Activated CD4-positive, alpha-beta memory T cell treated with anti-CD3 and anti-CD28 coated beads, Interleukin-2, amount 10 ng/mL, durations not matched to agents 7 days and 5 days (primary cell): ENCODE measurements around the gene NCOR2. TPM values are rescaled to one million over a fixed set of nuclear protein-coding genes. Genes with fewer than 3 reads are reported as not detected.

ENCODE experiments used
- CTCF ChIA-PET: fragments of 350-600 bp; sonication (Branson Sonifier 250); formaldehyde crosslinking; loops from one replicate; lab custom pipeline; 2021; ENCODE audit warnings: antibody characterized with exemption, inconsistent platforms; lab: Charles Lee
- POLR2A ChIA-PET: fragments of 350-600 bp; sonication (Branson Sonifier 250); formaldehyde crosslinking; loops from one replicate; lab custom pipeline; 2021; ENCODE audit warnings: antibody characterized with exemption; lab: Charles Lee
- DNase-seq: peaks from one replicate; pipeline ENCODE4 v3.0.0-alpha.2; 2020
- H3K27ac Mint-ChIP-seq: one replicate; pipeline ENCODE4 v1.8.0; 2021; ENCODE audit warnings: mild to moderate bottlenecking, mixed read lengths
- H3K27me3 Mint-ChIP-seq: one replicate; pipeline ENCODE4 v1.8.0; 2021; ENCODE audit warnings: mixed read lengths
- H3K36me3 Mint-ChIP-seq: one replicate; pipeline ENCODE4 v1.8.0; 2021; ENCODE audit warnings: low read depth, mixed read lengths
- H3K4me1 Mint-ChIP-seq: one replicate; pipeline ENCODE4 v1.8.0; 2021; ENCODE audit warnings: mixed read lengths
- H3K4me3 Mint-ChIP-seq: one replicate; pipeline ENCODE4 v1.8.0; 2021; ENCODE audit warnings: mild to moderate bottlenecking, mixed read lengths
- H3K9me3 Mint-ChIP-seq: one replicate; pipeline ENCODE4 v1.8.0; 2021; ENCODE audit warnings: mixed read lengths
- total RNA-seq, 2 experiments: library from RNA; stranded (reverse); gene quantifications; one replicate each; pipeline ENCODE4 v1.2.3, GENCODE V29; 2021

NCOR2 gene
- total RNA-seq, 2 experiments from 2014 or later, result 88.9 to 90.8 TPM

GRCh38 chr12:124578445-124578844 is 11.0 kb upstream of the NCOR2 start:
- Mint-ChIP-seq H3K36me3 (no peaks in the 10 kb centered on the region), H3K4me3 (no peak overlapping the region), H3K27me3 (peaks cover 2% of the 10 kb centered on the region), H3K27ac (no peak overlapping the region), H3K9me3 (peaks cover 7% of the 10 kb centered on the region), H3K4me1 (no peaks in the 10 kb centered on the region)
- DNase-seq, result no peak
- ChIA-PET POLR2A (no interaction called here), CTCF (no interaction called here)

GRCh38 chr12:124577986-124578385 is 10.6 kb upstream of the NCOR2 start:
- peaks cover 2% of the 10 kb centered on the region for H3K27me3 Mint-ChIP-seq
- no peak overlapping the region for H3K4me3 Mint-ChIP-seq
- no peaks in the 10 kb centered on the region for H3K36me3 Mint-ChIP-seq
- H3K4me1 Mint-ChIP-seq, result no peaks in the 10 kb centered on the region
- peaks cover 7% of the 10 kb centered on the region for H3K9me3 Mint-ChIP-seq
- no peak for DNase-seq
- ChIA-PET CTCF (no interaction called here), POLR2A (no interaction called here)
- no peak overlapping the region for H3K27ac Mint-ChIP-seq

GRCh38 chr12:124577374-124577773 is 10.0 kb upstream of the NCOR2 start:
- Mint-ChIP-seq H3K9me3 (peaks cover 7% of the 10 kb centered on the region), H3K36me3 (no peaks in the 10 kb centered on the region), H3K4me3 (no peak overlapping the region), H3K27me3 (peaks cover 2% of the 10 kb centered on the region), H3K4me1 (no peaks in the 10 kb centered on the region), H3K27ac (no peak overlapping the region)
- ChIA-PET CTCF (no interaction called here), POLR2A (no interaction called here)
- no peak for DNase-seq

- no peak overlapping the region for H3K27ac Mint-ChIP-seq
- no peaks in the 10 kb centered on the region for H3K36me3 Mint-ChIP-seq
- H3K4me1 Mint-ChIP-seq, result no peaks in the 10 kb centered on the region
- ChIA-PET POLR2A (no interaction called here), CTCF (no interaction called here)
- H3K27me3 Mint-ChIP-seq, result peaks cover 2% of the 10 kb centered on the region
- no peak overlapping the region for H3K4me3 Mint-ChIP-seq
- peaks cover 7% of the 10 kb centered on the region for H3K9me3 Mint-ChIP-seq
- no peak for DNase-seq
These were observed 8.7 kb upstream of the NCOR2 start for GRCh38 chr12:124576061-124576650.

GRCh38 chr12:124573839-124574786 is 6.7 kb upstream of the NCOR2 start:
- DNase-seq, result no peak
- H3K9me3 Mint-ChIP-seq, result no peaks in the 10 kb centered on the region
- H3K4me1 Mint-ChIP-seq, result no peaks in the 10 kb centered on the region
- H3K36me3 Mint-ChIP-seq, result no peaks in the 10 kb centered on the region
- POLR2A ChIA-PET, result no interaction called here
- CTCF ChIA-PET, result no interaction called here
- no peak overlapping the region for H3K27ac Mint-ChIP-seq
- no peak overlapping the region for H3K4me3 Mint-ChIP-seq
- H3K27me3 Mint-ChIP-seq, result peaks cover 2% of the 10 kb centered on the region

GRCh38 chr12:124571556-124571955 is 4.1 kb upstream of the NCOR2 start:
- Mint-ChIP-seq H3K36me3 (no peaks in the 10 kb centered on the region), H3K27me3 (peaks cover 2% of the 10 kb centered on the region), H3K27ac (no peak overlapping the region), H3K9me3 (no peaks in the 10 kb centered on the region), H3K4me1 (peaks cover 3% of the 10 kb centered on the region), H3K4me3 (no peak overlapping the region)
- ChIA-PET POLR2A (no interaction called here), CTCF (no interaction called here)
- no peak for DNase-seq

GRCh38 chr12:124570810-124571209 is 3.4 kb upstream of the NCOR2 start:
- Mint-ChIP-seq H3K36me3 (no peaks in the 10 kb centered on the region), H3K4me1 (peaks cover 5% of the 10 kb centered on the region), H3K27ac (no peak overlapping the region), H3K4me3 (no peak overlapping the region), H3K27me3 (peaks cover 2% of the 10 kb centered on the region), H3K9me3 (no peaks in the 10 kb centered on the region)
- ChIA-PET POLR2A (interaction anchor here (1.0 kb wide), 1 partner anchor 25 kb away, joined by 3 read pairs; no protein-coding TSS in a partner anchor), CTCF (no interaction called here)
- DNase-seq, result no peak

GRCh38 chr12:124569375-124570148 is 2.1 kb upstream of the NCOR2 start:
- Mint-ChIP-seq H3K36me3 (no peaks in the 10 kb centered on the region), H3K4me1 (peaks cover 10% of the 10 kb centered on the region), H3K9me3 (no peaks in the 10 kb centered on the region), H3K4me3 (no peak overlapping the region), H3K27me3 (peaks cover 2% of the 10 kb centered on the region), H3K27ac (no peak overlapping the region)
- ChIA-PET POLR2A (no interaction called here), CTCF (no interaction called here)
- no peak for DNase-seq

GRCh38 chr12:124568431-124569374 is 1.3 kb upstream of the NCOR2 start:
- no peaks in the 10 kb centered on the region for H3K36me3 Mint-ChIP-seq
- CTCF ChIA-PET, result no interaction called here
- peaks cover 12% of the 10 kb centered on the region for H3K4me1 Mint-ChIP-seq
- POLR2A ChIA-PET, result no interaction called here
- no peaks in the 10 kb centered on the region for H3K9me3 Mint-ChIP-seq
- no peak overlapping the region for H3K4me3 Mint-ChIP-seq
- no peak overlapping the region for H3K27ac Mint-ChIP-seq
- DNase-seq, result no peak
- peaks cover 2% of the 10 kb centered on the region for H3K27me3 Mint-ChIP-seq

GRCh38 chr12:124567673-124568373 is 411 bp upstream of the NCOR2 start:
- Mint-ChIP-seq H3K27me3 (peaks cover 2% of the 10 kb centered on the region), H3K36me3 (no peaks in the 10 kb centered on the region), H3K4me1 (peaks cover 12% of the 10 kb centered on the region), H3K27ac (peak overlapping the region; percentile 7), H3K9me3 (no peaks in the 10 kb centered on the region), H3K4me3 (peak overlapping the region; percentile 74)
- ChIA-PET POLR2A (interaction anchor here (1.9 to 3.2 kb wide), 4 partner anchors 14 to 207 kb away, joined by 4 to 16 read pairs (median 10); no protein-coding TSS in a partner anchor), CTCF (interaction anchor here (1.7 kb wide), 1 partner anchor 207 kb away, joined by 5 read pairs; no protein-coding TSS in a partner anchor)
- peak; percentile 87 for DNase-seq

GRCh38 chr12:124566161-124566996 is 1.0 kb downstream of the NCOR2 start:
- no peaks in the 10 kb centered on the region for H3K9me3 Mint-ChIP-seq
- CTCF ChIA-PET, result interaction anchor here (0.6 to 1.7 kb wide), 3 partner anchors 17 to 208 kb away, joined by 3 to 6 read pairs (median 5); no protein-coding TSS in a partner anchor
- H3K4me3 Mint-ChIP-seq, result peak overlapping the region; percentile 94
- H3K27me3 Mint-ChIP-seq, result peaks cover 2% of the 10 kb centered on the region
- no peaks in the 10 kb centered on the region for H3K36me3 Mint-ChIP-seq
- peaks cover 12% of the 10 kb centered on the region for H3K4me1 Mint-ChIP-seq
- peak overlapping the region; percentile 74 for H3K27ac Mint-ChIP-seq
- peak; percentile 71 for DNase-seq
- POLR2A ChIA-PET, result interaction anchor here (0.8 to 3.2 kb wide), 9 partner anchors 10 to 351 kb away, joined by 3 to 16 read pairs (median 5); no protein-coding TSS in a partner anchor
